ENCODE measurements around the gene GPANK1.

DNA sequence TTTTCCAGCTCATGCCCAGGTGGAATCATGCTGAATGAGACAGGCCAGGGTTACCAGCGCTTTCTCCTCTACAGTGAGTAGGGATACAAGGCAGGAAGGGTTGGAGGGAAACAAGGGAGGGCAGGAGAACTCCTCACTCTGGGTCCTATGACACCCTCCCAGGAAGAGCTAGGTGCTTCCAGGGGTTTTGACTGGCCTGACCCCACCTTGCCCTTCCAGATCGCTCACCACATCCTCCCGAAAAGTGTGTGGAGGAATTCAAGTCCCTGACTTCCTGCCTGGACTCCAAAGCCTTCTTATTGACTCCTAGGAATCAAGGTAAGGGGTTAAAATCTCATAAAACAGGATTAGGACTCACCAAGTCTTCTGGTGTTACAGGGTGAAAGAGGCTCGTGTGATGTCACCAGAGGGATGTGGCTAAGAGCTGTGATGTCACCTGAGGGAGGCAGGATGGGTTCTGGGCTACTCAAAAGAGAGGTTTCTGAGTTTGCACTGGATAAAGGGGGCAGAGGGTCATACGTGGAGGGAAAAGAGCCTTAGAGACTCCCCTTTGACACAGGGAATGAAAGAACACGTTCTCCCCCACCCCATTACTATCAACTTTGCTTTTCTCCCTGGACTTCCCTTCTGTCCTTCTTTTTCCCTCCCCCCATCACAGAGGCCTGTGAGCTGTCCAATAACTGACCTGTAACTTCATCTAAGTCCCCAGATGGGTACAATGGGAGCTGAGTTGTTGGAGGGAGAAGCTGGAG lies 7.2 kb downstream of the GPANK1 start:
- TF ChIP-seq ZNF274 (IDR thresholded peaks at IDR 0.05; ENCODE audit: low read depth, low read length) (no peak), YY1 (IDR thresholded peaks at IDR 0.05; ENCODE audit: insufficient read depth, insufficient read length) (no peak), SUZ12 (IDR thresholded peaks at IDR 0.05; ENCODE audit: extremely low read depth, insufficient read depth, insufficient read length) (no peak)
